Sigmoid colon (tissue), 7 donors: Measurements from ENCODE around the gene SSC5D. TPM values are rescaled to one million over a fixed set of nuclear protein-coding genes. Genes with fewer than 3 reads are reported as not detected.
A peak's percentile ranks its signal among the peaks of the same experiment; 100 is the strongest.

Experiments
- DNase-seq: peaks from one replicate; pipeline ENCODE4 v3.0.0-alpha.2; 2019
- H3K27ac ChIP-seq, 4 donors: fragments of 200-600 bp; sonication (generic); one replicate each; pipeline ENCODE4 v1.5.1; 2016 to 2019; ENCODE audit warnings: mild to moderate bottlenecking in 1 of 4
- H3K27me3 ChIP-seq, 3 donors: fragments of 200-600 bp; sonication (generic); one replicate each; pipeline ENCODE4 v1.5.1; 2019; ENCODE audit warnings: mild to moderate bottlenecking in 1 of 3
- H3K36me3 ChIP-seq, 4 donors: fragments of 200-600 bp; sonication (generic); one replicate each; pipeline ENCODE4 v1.5.1; 2016 to 2019
- H3K4me1 ChIP-seq, 4 donors: fragments of 200-600 bp; sonication (generic); one replicate each; pipeline ENCODE4 v1.5.1; 2017 to 2019
- H3K4me3 ChIP-seq, 4 donors: fragments of 200-600 bp; sonication (generic); one replicate each; pipeline ENCODE4 v1.5.1; 2017 to 2019; ENCODE audit warnings: mild to moderate bottlenecking in 2 of 4, moderate library complexity in 1 of 4
- H3K9me3 ChIP-seq, 4 donors: fragments of 200-600 bp in 3 of 4; sonication (generic) in 3 of 4; one replicate each; pipeline versions ENCODE4 v1.5.1 to v1.6.1; 2013 to 2019
- CTCF ChIP-seq, 4 experiments: fragments of 450-650 bp in 3 of 4; fragments of 200-600 bp in 1 of 4; IDR thresholded peaks; one replicate each; pipeline ENCODE4 v1.5.1; 2016 to 2019; ENCODE audit warnings: antibody characterized with exemption in 4 of 4, mild to moderate bottlenecking in 3 of 4, moderate library complexity in 2 of 4
- EP300 ChIP-seq, 4 donors: sonication (generic); formaldehyde crosslinking; IDR thresholded peaks; one replicate each; pipeline ENCODE4 v1.6.1; 2017; ENCODE audit warnings: antibody characterized with exemption in 4 of 4
- POLR2A ChIP-seq, 2 donors: fragments of 450-650 bp; IDR thresholded peaks; one replicate each; pipeline ENCODE4 v1.6.1; 2016; ENCODE audit warnings: antibody characterized with exemption in 2 of 2, mild to moderate bottlenecking in 2 of 2, moderate library complexity in 2 of 2
- POLR2AphosphoS5 ChIP-seq, 4 donors: sonication (generic); formaldehyde crosslinking; IDR thresholded peaks; one replicate each; pipeline ENCODE4 v1.6.1; 2017; ENCODE audit warnings: antibody characterized with exemption in 4 of 4
- WGBS, 2 donors: extraction: QIAGEN DNeasy Blood & Tissue Kit; methylation state at CpG; one replicate each; pipeline ENCODE4 v1.1.7; 2013; 5-methylcytosine and 5-hydroxymethylcytosine counted together
- intact Hi-C: fragments of 100-400 bp; cut with DNase I; formaldehyde crosslinking; loops from one replicate; pipeline ENCODE4 v1.15.1; 2023
- polyA plus RNA-seq, 3 donors: library from polyadenylated mRNA; stranded (reverse); fragments of 200-250 nt; gene quantifications; one replicate each; pipeline ENCODE4 v1.2.3, GENCODE V29; 2013
- total RNA-seq, 4 donors: library from RNA; depleted of rRNA; stranded (reverse); fragments of >200 nt; gene quantifications; one replicate each; pipeline ENCODE4 v1.1.0, GENCODE V29; 2016
- donor health status: healthy with polysubstance abuse.
- donor health status: Bipolar disorder and iron deficiency.
- donor health status: healthy.

Gene SSC5D
- total and polyA plus RNA-seq, 7 donors, result 1.2 to 66.7 (median 14.4) TPM; not detected in 1

GRCh38 chr19:55497763-55498162, 9.5 kb downstream of the SSC5D start:
- TF ChIP-seq CTCF (IDR thresholded peaks at IDR 0.05) (no peak), POLR2A (IDR thresholded peaks at IDR 0.05) (no peak), POLR2AphosphoS5 (IDR thresholded peaks at IDR 0.05) (no peak)
- 87 to 90% methylated on average over 13 of the region's 13 CpGs for WGBS, 2 donors
- H3K4me3 ChIP-seq, result no peak overlapping the region
- intact Hi-C loops, result loop anchor here (10.0 kb wide), 1 partner anchor 213 kb away; the partner anchor contains the start of genes BRSK1 and HSPBP1
- peaks cover 11 to 39% (median 24%) of the 10 kb centered on the region in 4 donors for H3K36me3 ChIP-seq
- peaks cover 0 to 27% (median 21%) of the 10 kb centered on the region in 4 donors for H3K4me1 ChIP-seq
- no peak for DNase-seq
- no peaks in the 10 kb centered on the region for H3K27me3 ChIP-seq
- no peaks in the 10 kb centered on the region for H3K9me3 ChIP-seq
- peak overlapping the region in 1 of 4 donors; percentile 53 for H3K27ac ChIP-seq

- WGBS, 2 donors, result 30 to 54% methylated on average over 2 of the region's 2 CpGs
- no peaks in the 10 kb centered on the region for H3K9me3 ChIP-seq
- peak overlapping the region in 1 of 4 donors; percentile 53 for H3K27ac ChIP-seq
- no peak for TF ChIP-seq EP300 (IDR thresholded peaks at IDR 0.05)
- no peak for TF ChIP-seq POLR2A (IDR thresholded peaks at IDR 0.05)
- no peak for TF ChIP-seq CTCF (IDR thresholded peaks at IDR 0.05)
- TF ChIP-seq POLR2AphosphoS5 (IDR thresholded peaks at IDR 0.05), result no peak
- peaks cover 11 to 39% (median 24%) of the 10 kb centered on the region in 4 donors for H3K36me3 ChIP-seq
- no peak for DNase-seq
- H3K4me3 ChIP-seq, result no peak overlapping the region
- no peaks in the 10 kb centered on the region for H3K27me3 ChIP-seq
- peaks cover 0 to 23% (median 17%) of the 10 kb centered on the region in 4 donors for H3K4me1 ChIP-seq
- intact Hi-C loops, result loop anchor here (10.0 kb wide), 1 partner anchor 214 kb away; the partner anchor contains the start of genes BRSK1 and HSPBP1
Observed at GRCh38 chr19:55498246-55498840, 10.1 kb downstream of the SSC5D start.

- DNase-seq, result no peak
- WGBS, 2 donors, result 93% methylated on average over 26 of the region's 26 CpGs
- peaks cover 0 to 29% (median 13%) of the 10 kb centered on the region in 4 donors for H3K4me1 ChIP-seq
- intact Hi-C loops, result loop anchor here (5.0 to 10.0 kb wide), 2 partner anchors 96 to 358 kb away; partner anchors contain the start of gene UBE2S
- peaks cover 11 to 42% (median 24%) of the 10 kb centered on the region in 4 donors for H3K36me3 ChIP-seq
- H3K4me3 ChIP-seq, result no peak overlapping the region
- TF ChIP-seq CTCF (IDR thresholded peaks at IDR 0.05) (no peak), POLR2AphosphoS5 (IDR thresholded peaks at IDR 0.05) (no peak), POLR2A (IDR thresholded peaks at IDR 0.05) (no peak), EP300 (IDR thresholded peaks at IDR 0.05) (no peak)
- H3K9me3 ChIP-seq, result no peaks in the 10 kb centered on the region
- no peaks in the 10 kb centered on the region for H3K27me3 ChIP-seq
- no peak overlapping the region for H3K27ac ChIP-seq
Observed at GRCh38 chr19:55500368-55500952, 12.2 kb downstream of the SSC5D start.

- Histone ChIP-seq H3K9me3 (no peaks in the 10 kb centered on the region), H3K27me3 (no peaks in the 10 kb centered on the region), H3K27ac (no peak overlapping the region), H3K4me1 (peaks cover 0 to 29% (median 13%) of the 10 kb centered on the region in 4 donors), H3K36me3 (peaks cover 11 to 43% (median 19%) of the 10 kb centered on the region in 4 donors), H3K4me3 (no peak overlapping the region)
- DNase-seq, result no peak
- intact Hi-C loops, result loop anchor here (5.0 to 10.0 kb wide), 2 partner anchors 98 to 360 kb away; partner anchors contain the start of gene UBE2S
- WGBS, 2 donors, result 78 to 88% methylated on average over 9 of the region's 9 CpGs
- no peak for TF ChIP-seq EP300 (IDR thresholded peaks at IDR 0.05)
- TF ChIP-seq POLR2A (IDR thresholded peaks at IDR 0.05), result no peak
- no peak for TF ChIP-seq POLR2AphosphoS5 (IDR thresholded peaks at IDR 0.05)
- no peak for TF ChIP-seq CTCF (IDR thresholded peaks at IDR 0.05)
Observed at GRCh38 chr19:55502197-55502952, 14.1 kb downstream of the SSC5D start.
